ENCODE measurements around the gene MAP3K12.

MAP3K12 gene

DNA sequence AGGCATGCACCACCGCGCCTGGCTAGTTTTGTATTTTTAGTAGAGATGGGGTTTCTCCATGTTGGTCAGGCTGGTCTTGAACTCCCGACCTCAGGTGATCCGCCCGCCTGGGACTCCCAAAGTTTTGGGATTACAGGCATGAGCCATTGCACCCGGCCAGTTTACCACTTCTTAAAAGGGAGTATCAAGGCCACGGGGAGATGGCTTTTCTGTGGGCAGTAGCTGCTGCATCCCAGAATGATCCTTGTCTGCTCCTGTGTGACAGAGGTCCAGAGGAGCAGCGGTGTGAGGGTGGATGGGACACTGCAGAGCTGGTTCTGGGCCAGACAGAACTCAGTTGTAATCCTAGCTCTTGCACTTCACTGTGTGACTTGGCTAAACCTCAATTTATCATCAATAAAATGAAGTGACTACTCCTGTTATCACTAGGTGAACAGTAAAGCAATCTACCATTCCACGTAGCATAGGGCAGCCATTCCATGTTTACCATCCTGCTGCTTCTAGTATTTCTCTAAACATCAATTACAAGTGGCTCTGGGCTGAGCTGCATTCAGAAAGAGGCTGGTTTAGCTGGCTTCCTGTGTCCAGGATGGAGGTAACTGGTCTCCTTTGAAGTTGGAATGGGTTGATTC is 11.0 kb upstream of the MAP3K12 start:
- no peak overlapping the region for H3K4me2 ChIP-seq (ENCODE audit: low read length)
- H3K9me2 ChIP-seq (ENCODE audit: low read depth, low read length): no peaks in the 10 kb centered on the region
- H3K27me3 ChIP-seq (ENCODE audit: insufficient read depth, low read length): no peaks in the 10 kb centered on the region
- no peaks in the 10 kb centered on the region for H3F3A ChIP-seq (ENCODE audit: insufficient read depth, low read length)
- H3K79me2 ChIP-seq (ENCODE audit: insufficient read depth, low read length): no peaks in the 10 kb centered on the region
- H3K4me3 ChIP-seq (ENCODE audit: low read depth, low read length, poor library complexity, severe bottlenecking): no peak overlapping the region
- no peak for TF ChIP-seq EZH2 (IDR thresholded peaks at IDR 0.05; ENCODE audit: borderline replicate concordance, low read length)
- TF ChIP-seq, protein P1, sequence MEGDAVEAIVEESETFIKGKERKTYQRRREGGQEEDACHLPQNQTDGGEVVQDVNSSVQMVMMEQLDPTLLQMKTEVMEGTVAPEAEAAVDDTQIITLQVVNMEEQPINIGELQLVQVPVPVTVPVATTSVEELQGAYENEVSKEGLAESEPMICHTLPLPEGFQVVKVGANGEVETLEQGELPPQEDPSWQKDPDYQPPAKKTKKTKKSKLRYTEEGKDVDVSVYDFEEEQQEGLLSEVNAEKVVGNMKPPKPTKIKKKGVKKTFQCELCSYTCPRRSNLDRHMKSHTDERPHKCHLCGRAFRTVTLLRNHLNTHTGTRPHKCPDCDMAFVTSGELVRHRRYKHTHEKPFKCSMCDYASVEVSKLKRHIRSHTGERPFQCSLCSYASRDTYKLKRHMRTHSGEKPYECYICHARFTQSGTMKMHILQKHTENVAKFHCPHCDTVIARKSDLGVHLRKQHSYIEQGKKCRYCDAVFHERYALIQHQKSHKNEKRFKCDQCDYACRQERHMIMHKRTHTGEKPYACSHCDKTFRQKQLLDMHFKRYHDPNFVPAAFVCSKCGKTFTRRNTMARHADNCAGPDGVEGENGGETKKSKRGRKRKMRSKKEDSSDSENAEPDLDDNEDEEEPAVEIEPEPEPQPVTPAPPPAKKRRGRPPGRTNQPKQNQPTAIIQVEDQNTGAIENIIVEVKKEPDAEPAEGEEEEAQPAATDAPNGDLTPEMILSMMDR (IDR thresholded peaks at IDR 0.05; ENCODE audit: low read length): no peak
- no peak overlapping the region for H3K9ac ChIP-seq (ENCODE audit: low read length)
- H3K36me3 ChIP-seq (ENCODE audit: insufficient read depth, low read length): peaks cover 39% of the 10 kb centered on the region; the same call in 1 of the 2 replicates
- no peaks in the 10 kb centered on the region for H3K9me3 ChIP-seq (ENCODE audit: low read length)
- H2AFZ ChIP-seq (ENCODE audit: low read length): no peak overlapping the region
- H4K20me1 ChIP-seq (ENCODE audit: insufficient read depth, low read length): no peaks in the 10 kb centered on the region
- no peak overlapping the region for H3K27ac ChIP-seq (ENCODE audit: low read depth, low read length, poor library complexity, severe bottlenecking)
- no peaks in the 10 kb centered on the region for H3K4me1 ChIP-seq (ENCODE audit: insufficient read depth, low read length, severe bottlenecking)

DNA sequence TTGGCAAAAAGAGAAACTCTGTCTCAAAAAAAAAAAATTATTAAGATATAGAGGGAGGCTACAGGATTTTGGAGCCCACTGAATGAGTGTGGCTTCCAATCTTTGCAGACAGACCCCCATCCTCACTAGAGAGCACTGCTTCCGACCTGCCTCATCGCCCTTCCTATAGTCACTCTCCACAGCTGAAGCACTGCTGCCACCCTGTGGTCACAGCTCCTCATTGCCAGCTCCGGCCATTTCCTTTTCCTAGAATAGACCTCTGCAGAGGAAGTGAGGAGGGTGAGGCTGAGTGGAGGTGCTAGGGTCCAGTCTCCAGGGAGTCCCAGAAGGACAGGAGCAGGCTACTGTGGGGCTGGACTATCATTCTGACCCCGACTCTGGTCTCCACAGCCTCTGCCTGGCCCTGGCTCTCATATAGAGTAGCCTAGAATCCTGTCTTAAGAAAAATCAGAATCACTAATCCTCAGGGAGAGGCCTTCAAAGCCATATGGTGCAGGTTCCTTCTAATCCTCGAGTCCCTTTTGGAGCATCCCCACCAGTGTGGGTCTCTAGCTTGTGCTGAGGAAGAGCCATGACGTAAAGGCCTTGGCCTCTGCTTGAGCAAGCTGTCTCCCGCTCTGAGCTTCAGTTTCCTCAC is 9.4 kb upstream of the MAP3K12 start:
- no peak overlapping the region for H2AFZ ChIP-seq (ENCODE audit: low read length)
- no peaks in the 10 kb centered on the region for H3K4me1 ChIP-seq (ENCODE audit: insufficient read depth, low read length, severe bottlenecking)
- TF ChIP-seq, protein P1 (IDR thresholded peaks at IDR 0.05; ENCODE audit: low read length): peak; percentile 90
- no peak for TF ChIP-seq EZH2 (IDR thresholded peaks at IDR 0.05; ENCODE audit: borderline replicate concordance, low read length)
- no peaks in the 10 kb centered on the region for H3K79me2 ChIP-seq (ENCODE audit: insufficient read depth, low read length)
- H3K9me2 ChIP-seq (ENCODE audit: low read depth, low read length): no peaks in the 10 kb centered on the region
- H3K27ac ChIP-seq (ENCODE audit: low read depth, low read length, poor library complexity, severe bottlenecking): no peak overlapping the region
- no peaks in the 10 kb centered on the region for H4K20me1 ChIP-seq (ENCODE audit: insufficient read depth, low read length)
- H3K4me2 ChIP-seq (ENCODE audit: low read length): no peak overlapping the region
- H3F3A ChIP-seq (ENCODE audit: insufficient read depth, low read length): no peaks in the 10 kb centered on the region
- H3K36me3 ChIP-seq (ENCODE audit: insufficient read depth, low read length): peaks cover 40% of the 10 kb centered on the region; the same call in 1 of the 2 replicates
- no peaks in the 10 kb centered on the region for H3K9me3 ChIP-seq (ENCODE audit: low read length)
- H3K4me3 ChIP-seq (ENCODE audit: low read depth, low read length, poor library complexity, severe bottlenecking): no peak overlapping the region
- H3K27me3 ChIP-seq (ENCODE audit: insufficient read depth, low read length): no peaks in the 10 kb centered on the region
- no peak overlapping the region for H3K9ac ChIP-seq (ENCODE audit: low read length)

DNA sequence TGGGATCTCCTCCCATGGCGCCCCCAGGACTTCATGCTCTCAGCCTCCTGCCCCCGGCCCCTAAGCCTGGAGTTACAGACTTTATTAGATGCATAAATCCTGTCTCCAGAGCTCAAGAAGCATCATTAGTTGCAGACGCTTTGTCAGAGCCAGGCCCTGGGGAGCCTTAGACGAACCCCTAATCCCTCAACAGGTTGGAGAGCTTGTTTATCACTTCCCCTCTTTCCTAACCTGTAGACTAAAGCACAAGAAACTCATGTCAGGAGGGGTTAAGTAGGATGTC is 8.3 kb upstream of the MAP3K12 start:
- Histone ChIP-seq H3K79me2 (ENCODE audit: insufficient read depth, low read length) (no peaks in the 10 kb centered on the region), H3K9ac (ENCODE audit: low read length) (no peak overlapping the region), H3K9me3 (ENCODE audit: low read length) (no peaks in the 10 kb centered on the region), H3K36me3 (ENCODE audit: insufficient read depth, low read length) (peaks cover 40% of the 10 kb centered on the region; the same call in 1 of the 2 replicates), H2AFZ (ENCODE audit: low read length) (no peak overlapping the region), H4K20me1 (ENCODE audit: insufficient read depth, low read length) (no peaks in the 10 kb centered on the region), H3F3A (ENCODE audit: insufficient read depth, low read length) (no peaks in the 10 kb centered on the region), H3K4me1 (ENCODE audit: insufficient read depth, low read length, severe bottlenecking) (peaks cover 4% of the 10 kb centered on the region), H3K4me3 (ENCODE audit: low read depth, low read length, poor library complexity, severe bottlenecking) (no peak overlapping the region), H3K4me2 (ENCODE audit: low read length) (no peak overlapping the region), H3K27me3 (ENCODE audit: insufficient read depth, low read length) (no peaks in the 10 kb centered on the region), H3K9me2 (ENCODE audit: low read depth, low read length) (no peaks in the 10 kb centered on the region), H3K27ac (ENCODE audit: low read depth, low read length, poor library complexity, severe bottlenecking) (no peak overlapping the region)
- TF ChIP-seq, protein P1 (IDR thresholded peaks at IDR 0.05; ENCODE audit: low read length): no peak
- no peak for TF ChIP-seq EZH2 (IDR thresholded peaks at IDR 0.05; ENCODE audit: borderline replicate concordance, low read length)
